Embryonic facial prominence (tissue), 1 donor: Measurements from ENCODE around the gene SYK.
"Not testable (repeated sequence)": the region's sequence is repeated elsewhere in the genome, so short reads cannot be mapped to it uniquely, and the experiment has no call there.

ENCODE experiments used
- DNase-seq: peaks from one replicate; pipeline ENCODE4 v3.0.0-alpha.2; 2016; ENCODE audit errors: extremely low spot score

Gene SYK

GRCh38 chr9:90795871-90796317, 5.7 kb upstream of the SYK start:
- no peak for DNase-seq

- DNase-seq, result no peak
These were observed 2.3 kb upstream of the SYK start for GRCh38 chr9:90799271-90799852.

- no peak for DNase-seq
These were observed 329 bp downstream of the SYK start for GRCh38 chr9:90801973-90802322.

GRCh38 chr9:90802386-90802985, 867 bp downstream of the SYK start:
- no peak for DNase-seq

- no peak for DNase-seq
These were observed 2.4 kb downstream of the SYK start for GRCh38 chr9:90803860-90804593.

- no peak for DNase-seq
These were observed 3.7 kb downstream of the SYK start for GRCh38 chr9:90805006-90805996.

- DNase-seq, result no peak
These were observed 5.4 kb downstream of the SYK start for GRCh38 chr9:90807006-90807405.

- no peak for DNase-seq
These were observed 6.8 kb downstream of the SYK start for GRCh38 chr9:90808398-90808797.

GRCh38 chr9:90808890-90809685, 7.5 kb downstream of the SYK start:
- DNase-seq, result no peak

- DNase-seq, result no peak
These were observed 9.1 kb downstream of the SYK start for GRCh38 chr9:90810691-90811090.

GRCh38 chr9:90813046-90813445, 11.4 kb downstream of the SYK start:
- no peak for DNase-seq

GRCh38 chr9:90813523-90813922, 11.9 kb downstream of the SYK start:
- DNase-seq, result no peak

GRCh38 chr9:90814355-90814754, 12.7 kb downstream of the SYK start:
- DNase-seq, result no peak

- no peak for DNase-seq
These were observed 13.7 kb downstream of the SYK start for GRCh38 chr9:90815183-90815943.

GRCh38 chr9:90815944-90816357, 14.3 kb downstream of the SYK start:
- no peak for DNase-seq

GRCh38 chr9:90816690-90817089, 15.1 kb downstream of the SYK start:
- no peak for DNase-seq

- DNase-seq, result no peak
These were observed 16.7 kb downstream of the SYK start for GRCh38 chr9:90818279-90818678.

GRCh38 chr9:90820406-90820805, 18.8 kb downstream of the SYK start:
- not testable (repeated sequence) for DNase-seq

GRCh38 chr9:90821236-90821635, 19.6 kb downstream of the SYK start:
- not testable (repeated sequence) for DNase-seq

GRCh38 chr9:90821697-90822096, 20.1 kb downstream of the SYK start:
- no peak for DNase-seq
